HS-27A (cell line): ENCODE results near the gene CTDP1.
A peak's percentile ranks its signal among the peaks of the same experiment; 100 is the strongest.

ENCODE experiments used
- DNase-seq: peaks from one replicate; pipeline ENCODE4 v3.0.0-alpha.2; 2012; ENCODE audit warnings: low read depth, missing footprints

Gene CTDP1

DNA sequence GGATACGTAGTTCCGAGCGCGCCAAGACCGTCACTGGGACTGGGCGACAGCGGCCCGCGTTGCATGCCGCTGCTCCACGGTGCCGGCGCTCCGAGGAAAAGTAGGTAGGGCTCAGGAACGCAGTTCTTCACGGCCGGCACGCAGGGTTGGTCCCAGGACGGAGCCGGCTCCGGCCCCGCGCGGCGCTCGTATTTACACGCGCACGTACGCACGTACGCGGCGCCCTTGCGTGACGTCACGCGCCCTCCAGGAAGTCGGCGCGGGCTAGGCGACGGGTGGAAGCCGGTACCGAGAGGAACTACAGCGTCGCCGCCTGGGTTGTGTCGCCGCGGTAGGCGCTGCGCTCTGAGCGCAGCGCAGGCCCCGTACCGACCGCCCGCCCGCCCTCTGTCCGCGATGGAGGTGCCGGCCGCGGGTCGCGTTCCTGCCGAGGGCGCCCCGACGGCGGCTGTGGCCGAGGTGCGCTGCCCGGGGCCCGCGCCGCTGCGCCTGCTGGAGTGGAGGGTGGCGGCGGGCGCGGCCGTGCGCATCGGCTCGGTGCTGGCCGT is at the start of gene CTDP1:
CTDP1 (plus strand) TSS at position 252 of the 548 bp plus-strand sequence; CDS start at position 397, 145 bp downstream.
- peak; percentile 51 for DNase-seq

- DNase-seq, result no peak
Observed at GRCh38 chr18:79630281-79631095, 49.1 kb upstream of the CTDP1 start.

GRCh38 chr18:79631096-79631507 is 48.5 kb upstream of the CTDP1 start:
- DNase-seq, result no peak

DNA sequence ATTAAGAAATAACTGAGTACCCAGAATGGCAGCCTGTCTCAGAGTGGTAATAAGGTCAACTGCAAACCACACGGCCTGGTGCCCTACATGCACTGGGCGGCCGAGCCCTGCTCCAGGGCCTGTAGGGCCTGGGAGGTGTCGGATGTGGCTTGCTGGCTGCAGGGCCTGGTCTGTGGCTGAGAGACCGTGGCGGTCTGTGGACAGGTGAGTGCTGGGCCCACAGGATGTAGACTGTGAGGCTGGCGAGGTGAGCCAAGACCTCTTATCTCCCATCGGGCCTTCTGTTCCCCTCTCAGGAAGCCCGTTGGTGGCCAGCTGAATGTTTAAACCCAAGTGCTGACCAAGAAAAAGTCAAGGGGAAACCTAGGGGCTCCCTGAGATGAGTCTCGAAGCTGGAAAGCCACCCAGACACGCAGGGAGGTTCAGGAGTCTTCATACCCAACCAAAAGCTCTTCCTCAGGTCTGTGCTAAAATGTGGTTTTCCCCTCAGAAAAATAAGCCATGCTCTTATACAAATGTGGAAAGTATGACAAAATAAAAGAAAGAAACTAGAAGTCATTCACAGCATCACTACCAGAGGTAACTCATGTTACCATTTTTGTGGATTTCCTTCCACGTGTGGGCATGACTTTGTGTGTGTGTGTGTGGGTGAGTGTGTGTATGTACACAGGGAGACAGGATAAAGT is 47.7 kb upstream of the CTDP1 start:
- DNase-seq, result no peak

DNA sequence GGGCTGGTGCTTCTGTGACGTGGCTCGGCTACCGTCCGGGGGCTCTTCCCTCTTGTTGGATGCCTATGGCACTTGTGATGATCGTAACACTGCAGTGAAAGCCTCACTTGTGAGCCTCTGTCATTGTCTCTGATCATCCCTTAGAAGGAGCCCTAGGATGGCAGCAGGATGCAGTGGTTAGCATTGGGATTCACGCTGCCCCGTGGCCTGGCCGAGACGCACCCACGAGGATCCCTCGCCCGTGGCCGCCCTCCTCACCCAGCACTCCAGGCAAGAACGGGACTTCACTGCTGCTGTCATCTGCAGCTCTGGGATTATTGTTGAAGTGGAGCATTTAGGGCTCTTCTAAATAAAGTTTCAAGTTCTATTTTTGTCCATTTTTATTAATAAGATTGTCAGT is 46.8 kb upstream of the CTDP1 start:
- DNase-seq, result no peak

DNA sequence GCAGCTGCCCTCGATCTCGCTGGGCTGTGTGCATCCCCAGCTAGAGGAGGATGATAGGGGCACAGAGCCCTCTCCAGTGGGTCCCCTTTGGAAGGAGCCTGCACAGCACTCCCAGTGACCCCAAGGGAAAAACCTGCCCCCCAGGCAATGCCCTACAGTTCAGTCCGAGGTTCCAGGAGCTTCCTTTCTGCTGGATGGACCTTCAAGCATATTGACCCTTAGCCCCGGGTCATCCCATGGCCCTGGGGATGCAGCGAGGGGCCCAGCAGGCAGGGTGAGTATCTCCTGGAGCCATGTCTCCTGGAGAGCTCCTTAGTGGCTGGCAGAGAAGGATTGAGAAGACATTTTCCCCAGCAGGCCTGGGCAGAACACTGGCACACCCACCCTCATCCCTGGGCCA is 45.4 kb upstream of the CTDP1 start:
- no peak for DNase-seq

DNA sequence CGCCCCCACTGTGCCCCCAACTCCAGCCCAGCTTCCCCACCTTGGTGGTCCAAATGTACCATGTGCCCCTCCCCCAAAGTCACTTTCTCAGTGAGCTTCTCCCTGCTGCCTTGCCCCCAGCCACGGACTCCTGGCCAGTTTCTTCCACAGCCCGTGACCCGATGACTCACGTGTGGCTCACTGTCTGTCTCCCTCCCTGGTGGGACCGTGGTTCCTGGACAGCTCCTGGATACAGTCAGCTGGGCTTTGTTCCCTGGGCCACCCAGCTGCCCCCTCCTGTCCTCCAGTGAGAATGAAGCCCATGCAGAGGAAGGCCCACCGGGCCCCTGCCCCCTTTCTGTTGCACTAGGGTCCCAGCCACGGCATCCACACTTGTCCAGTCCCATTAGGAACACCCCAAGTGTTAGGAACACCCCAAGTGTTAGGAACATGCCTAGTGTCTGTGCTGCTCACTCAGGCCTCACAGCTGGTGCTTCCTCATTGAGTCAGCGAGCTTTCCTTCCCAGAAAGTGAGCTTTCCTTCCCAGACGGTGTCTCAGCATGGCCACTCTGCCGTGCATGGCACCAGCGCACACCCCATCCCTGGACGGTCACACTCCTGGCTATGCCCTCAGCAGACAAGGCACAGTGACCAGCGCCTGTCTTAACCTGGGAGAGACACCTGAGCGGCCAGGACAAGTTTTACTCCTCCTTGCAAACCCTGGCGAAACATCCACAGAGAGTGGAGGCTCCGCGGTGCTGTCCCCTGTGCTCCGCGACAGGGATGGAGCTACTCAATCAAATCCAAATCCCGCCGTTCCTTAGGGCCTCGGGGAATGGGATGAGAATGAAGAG is 44.8 kb upstream of the CTDP1 start:
- no peak for DNase-seq

DNA sequence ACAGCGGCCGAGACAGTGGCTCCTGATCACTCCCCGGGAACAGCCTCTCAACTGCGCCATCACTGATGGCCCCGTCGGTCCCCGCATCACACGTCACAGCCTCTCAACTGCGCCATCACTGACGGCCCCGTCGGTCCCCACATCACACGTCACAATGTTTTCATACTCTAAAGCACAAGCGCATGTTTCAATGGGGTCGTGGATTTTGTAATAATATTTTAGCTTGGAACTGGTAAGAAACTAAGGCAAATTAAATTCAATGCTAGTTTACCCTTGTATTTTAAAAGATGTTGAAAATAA is 44.2 kb upstream of the CTDP1 start:
- no peak for DNase-seq

- no peak for DNase-seq
Observed at GRCh38 chr18:79637181-79637920, 42.3 kb upstream of the CTDP1 start.

GRCh38 chr18:79637921-79638909 is 41.4 kb upstream of the CTDP1 start:
- DNase-seq, result no peak

DNA sequence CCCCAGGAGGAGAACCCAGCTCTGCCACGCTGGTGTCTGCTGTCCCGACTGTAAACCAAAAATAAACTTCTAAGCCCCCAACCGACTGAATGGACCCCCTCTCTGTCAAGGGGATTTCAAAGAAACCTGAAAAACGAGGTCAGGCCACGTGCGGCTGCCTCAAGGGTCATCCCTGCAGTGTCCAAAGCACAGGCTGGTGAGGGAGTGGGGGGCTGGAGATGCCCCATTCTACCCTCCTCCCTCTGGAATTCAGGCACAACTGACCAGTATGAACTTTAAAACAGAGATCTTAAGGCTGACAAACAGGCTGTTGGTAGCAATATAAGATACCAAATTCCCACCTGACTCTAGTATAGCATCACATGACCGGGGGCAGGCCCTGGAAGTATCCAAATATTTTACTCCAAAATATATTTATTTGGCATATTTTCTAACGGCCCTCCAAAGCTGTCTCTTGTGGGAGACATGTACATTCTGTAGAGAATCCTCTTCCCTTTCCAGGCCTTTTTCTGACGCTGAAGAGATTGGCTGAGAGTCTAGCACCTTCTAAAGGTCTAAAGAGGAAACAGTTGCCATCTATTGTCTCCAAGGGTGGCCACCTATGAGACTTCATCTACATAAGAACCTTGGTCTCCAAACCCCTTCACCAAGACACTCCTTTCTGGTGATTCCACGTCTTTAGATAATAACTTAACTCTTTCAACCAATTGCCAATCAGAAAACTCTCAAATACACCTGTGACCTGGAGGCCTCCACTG is 40.4 kb upstream of the CTDP1 start:
- no peak for DNase-seq

- no peak for DNase-seq
Observed at GRCh38 chr18:79640064-79640672, 39.4 kb upstream of the CTDP1 start.

DNA sequence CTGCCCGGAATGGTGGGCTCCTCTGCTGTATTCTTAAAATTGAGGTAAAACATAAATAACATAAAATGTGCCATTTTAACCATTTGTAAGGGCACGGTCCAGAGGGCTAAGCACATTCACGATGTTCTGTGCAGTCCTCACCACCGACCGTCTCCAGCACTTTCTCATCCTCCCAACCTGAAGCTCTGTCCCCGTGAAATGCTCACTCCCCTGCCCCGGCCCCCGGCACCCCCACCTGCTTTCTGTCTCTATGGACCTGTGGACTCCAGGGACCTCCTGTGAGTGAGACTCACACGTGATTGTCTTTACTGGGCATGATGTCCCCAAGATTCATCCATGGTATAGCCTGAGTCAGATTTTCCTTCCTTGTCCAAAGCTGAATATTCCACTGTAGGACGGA is 38.7 kb upstream of the CTDP1 start:
- DNase-seq, result no peak

DNA sequence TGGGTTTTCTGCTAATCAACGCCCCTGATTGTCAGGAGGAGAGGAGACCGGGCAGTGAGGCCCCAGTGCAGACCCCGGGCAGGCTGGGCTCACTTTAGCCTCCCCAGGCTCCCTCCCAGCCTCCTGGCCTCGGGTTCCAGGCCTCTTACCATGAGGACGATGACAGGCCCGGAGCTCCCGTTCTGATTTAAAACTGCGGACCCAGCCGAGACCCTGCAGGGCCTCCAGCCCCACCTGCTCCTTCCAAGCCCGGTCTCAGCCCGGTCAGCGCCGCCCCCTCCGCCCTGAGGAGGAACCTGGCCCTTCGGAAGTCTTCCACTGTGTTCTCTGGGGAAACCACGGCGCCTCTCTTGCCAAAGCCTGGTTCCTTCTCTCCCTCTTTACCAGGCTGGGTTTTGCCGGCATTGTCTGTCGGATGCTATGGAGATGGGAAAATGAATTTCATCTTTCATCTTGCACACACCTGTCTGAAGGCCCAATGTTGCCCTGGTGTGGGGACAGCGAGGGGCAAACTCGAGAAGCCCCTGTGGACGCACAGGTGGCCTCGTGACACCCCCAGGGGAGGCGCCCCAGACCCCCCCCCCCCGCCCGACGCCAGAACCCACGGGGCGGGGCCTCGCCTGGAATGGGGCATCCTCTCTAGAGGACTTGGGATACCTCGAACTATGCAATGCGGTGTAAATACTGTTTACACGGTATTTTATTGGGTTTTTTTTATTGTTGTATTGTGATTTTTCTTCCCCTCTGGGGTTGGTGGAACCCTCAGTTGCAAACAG is 37.7 kb upstream of the CTDP1 start:
- DNase-seq, result no peak

DNA sequence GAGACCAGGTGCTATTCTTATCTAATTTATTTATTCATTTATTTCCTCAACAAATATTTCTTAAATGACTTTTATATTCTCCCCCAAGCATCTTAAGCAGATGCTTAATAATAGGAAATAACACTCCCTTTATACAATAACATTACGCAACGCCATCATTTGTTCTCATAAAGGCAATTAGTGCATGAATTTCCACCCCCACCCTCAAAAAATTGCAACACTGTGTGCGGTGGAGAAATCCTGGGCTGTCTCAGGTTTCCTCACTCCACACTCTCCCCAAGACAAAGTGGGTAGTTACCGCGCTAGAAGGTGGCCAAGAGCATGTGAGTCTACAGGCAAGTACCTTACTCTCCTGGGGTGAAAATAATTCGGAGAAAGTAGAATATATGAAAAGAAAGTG is 37.0 kb upstream of the CTDP1 start:
- no peak for DNase-seq

DNA sequence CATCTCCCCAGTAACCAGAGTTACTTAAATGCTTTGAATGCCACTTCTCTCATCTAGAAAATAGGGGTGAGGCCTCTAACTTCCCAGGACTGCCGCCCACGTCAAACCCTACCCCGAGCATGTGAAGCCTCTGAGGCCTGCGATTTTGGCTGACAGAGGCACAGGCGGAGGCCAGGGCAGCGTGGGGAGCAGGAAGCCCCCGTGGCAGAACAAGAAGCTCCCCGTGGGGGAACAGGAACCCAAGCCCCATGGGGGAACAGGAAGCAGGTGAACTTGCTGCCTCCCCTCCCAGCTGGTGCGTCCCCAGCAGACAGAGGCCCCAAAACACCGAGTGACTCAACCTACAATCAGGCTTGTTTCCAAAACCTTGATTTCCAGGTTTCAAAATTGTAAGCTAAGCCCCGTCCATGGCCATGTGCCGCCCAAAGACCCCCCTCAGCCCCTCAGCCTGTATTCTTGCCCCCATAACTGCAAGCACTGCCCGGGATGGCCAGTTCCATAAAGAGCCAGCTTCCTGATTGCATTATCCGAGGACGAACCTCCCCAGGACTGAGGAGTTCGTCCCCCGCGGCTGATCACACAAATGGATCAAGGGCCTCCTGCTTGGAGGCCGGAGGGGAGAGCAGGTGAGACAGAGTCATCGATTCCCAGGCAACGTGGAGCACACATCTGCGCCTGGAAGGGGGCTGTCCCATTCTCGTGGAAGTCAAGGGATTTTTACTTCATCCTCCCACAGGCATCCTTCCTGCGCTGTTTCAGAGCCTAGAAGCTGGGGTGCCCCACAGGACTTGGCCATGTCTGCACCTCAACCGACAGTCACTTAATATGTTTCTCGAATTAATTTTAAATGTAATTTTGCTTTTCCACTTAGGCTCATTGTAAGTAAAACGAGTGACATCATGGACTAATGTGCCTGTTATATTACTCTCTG is 36.3 kb upstream of the CTDP1 start:
- no peak for DNase-seq

GRCh38 chr18:79644006-79644665 is 35.5 kb upstream of the CTDP1 start:
- no peak for DNase-seq
